Liver (tissue), 9 donors: ENCODE measurements around the gene ODC1. TPM values are rescaled to one million over a fixed set of nuclear protein-coding genes. Genes with fewer than 3 reads are reported as not detected.

Source experiments
- DNase-seq: peaks from one replicate; pipeline ENCODE4 v3.0.0-alpha.2; 2017; ENCODE audit warnings: low spot score
- H3K27ac ChIP-seq, 2 donors: one replicate each; pipeline ENCODE4 v1.7.0; 2013; ENCODE audit warnings: inconsistent platforms in 2 of 2, low read length in 2 of 2, control low read depth in 1 of 2, low read depth in 1 of 2, mild to moderate bottlenecking in 1 of 2
- H3K27me3 ChIP-seq, 4 donors: one replicate each; pipeline versions ENCODE4 v1.6.1 to v1.7.0; 2013; ENCODE audit warnings: low read length in 3 of 4, inconsistent platforms in 1 of 4, mild to moderate bottlenecking in 1 of 4, moderate library complexity in 1 of 4; ENCODE audit not compliant: control insufficient read depth in 4 of 4, insufficient read depth in 4 of 4
- H3K36me3 ChIP-seq, 4 donors: one replicate each; pipeline versions ENCODE4 v1.6.1 to v1.7.0; 2013; ENCODE audit warnings: low read length in 3 of 4, mild to moderate bottlenecking in 3 of 4, low read depth in 1 of 4, moderate library complexity in 1 of 4; ENCODE audit not compliant: control insufficient read depth in 4 of 4, insufficient read depth in 3 of 4
- H3K4me1 ChIP-seq, 4 donors: one replicate each; pipeline versions ENCODE4 v1.6.1 to v1.7.0; 2013; ENCODE audit warnings: low read length in 3 of 4, mild to moderate bottlenecking in 3 of 4, moderate library complexity in 1 of 4; ENCODE audit not compliant: control insufficient read depth in 4 of 4, insufficient read depth in 4 of 4
- H3K4me3 ChIP-seq, 3 donors: one replicate each; pipeline versions ENCODE4 v1.6.1 to v1.7.0; 2013; ENCODE audit warnings: low read length in 3 of 3, control low read depth in 1 of 3, low read depth in 1 of 3, mild to moderate bottlenecking in 1 of 3
- H3K9ac ChIP-seq, 2 donors: one replicate each; pipeline ENCODE4 v1.7.0; 2013; ENCODE audit warnings: low read length in 2 of 2, mild to moderate bottlenecking in 2 of 2, moderate library complexity in 2 of 2, control low read depth in 1 of 2, low read depth in 1 of 2
- H3K9me3 ChIP-seq, 4 donors: one replicate each; pipeline versions ENCODE4 v1.6.1 to v1.7.0; 2013; ENCODE audit warnings: low read length in 3 of 4; ENCODE audit not compliant: control insufficient read depth in 4 of 4
- EGR1 ChIP-seq, 2 donors: IDR thresholded peaks; 2 replicates each; pipeline ENCODE4 v1.6.1; 2016 to 2018; ENCODE audit warnings: antibody characterized with exemption in 2 of 2, low read depth in 2 of 2
- GABPA ChIP-seq, 2 donors: IDR thresholded peaks in 1 of 2; conservative IDR thresholded peaks in 1 of 2; 2 replicates each; pipeline ENCODE4 v1.6.1; 2016; ENCODE audit warnings: antibody characterized with exemption in 2 of 2, mild to moderate bottlenecking in 1 of 2, moderate library complexity in 1 of 2
- HNF4G ChIP-seq: IDR thresholded peaks from 2 replicates; pipeline ENCODE4 v1.6.1; 2016; ENCODE audit warnings: antibody characterized with exemption
- JUND ChIP-seq, 2 donors: IDR thresholded peaks; 2 replicates each; pipeline ENCODE4 v1.6.1; 2016; ENCODE audit warnings: antibody characterized with exemption in 2 of 2
- RAD21 ChIP-seq, 2 donors: IDR thresholded peaks; 2 replicates each; pipeline ENCODE4 v1.6.1; 2016; ENCODE audit warnings: antibody characterized with exemption in 2 of 2, mild to moderate bottlenecking in 2 of 2
- RXRA ChIP-seq, 2 donors: IDR thresholded peaks; 2 replicates each; pipeline ENCODE4 v1.6.1; 2017 to 2018; ENCODE audit warnings: antibody characterized with exemption in 2 of 2, mild to moderate bottlenecking in 1 of 2
- TAF1 ChIP-seq: conservative IDR thresholded peaks from 2 replicates; pipeline ENCODE4 v1.6.1; 2016; ENCODE audit warnings: antibody characterized with exemption, mild to moderate bottlenecking
- YY1 ChIP-seq: IDR thresholded peaks from 2 replicates; pipeline ENCODE4 v1.6.1; 2016; ENCODE audit warnings: antibody characterized with exemption, mild to moderate bottlenecking
- WGBS: extraction: QIAGEN DNeasy Blood & Tissue Kit; methylation state at CpG from one replicate; pipeline ENCODE4 v1.1.7; 2013; 5-methylcytosine and 5-hydroxymethylcytosine counted together
- polyA plus RNA-seq, 2 donors: library from polyadenylated mRNA; stranded (reverse) in 1 of 2; unstranded in 1 of 2; fragments of 200-250 nt in 1 of 2; fragments of >200 nt in 1 of 2; fragmentation: Nextera tagmentation in 1 of 2; extraction: Ambion mirVana in 1 of 2; gene quantifications; one replicate each; pipeline versions ENCODE4 v1.2.1 to v1.2.3, GENCODE V29; 2013 to 2015
- total RNA-seq, 2 donors: library from RNA; depleted of rRNA; stranded (reverse); fragments of >200 nt; gene quantifications; one replicate each; pipeline ENCODE4 v1.2.3, GENCODE V29; 2014
- TF ChIP-seq, protein P1 (sequence below): IDR thresholded peaks from 2 replicates; pipeline ENCODE4 v1.6.1; 2016; ENCODE audit warnings: antibody characterized with exemption, mild to moderate bottlenecking
- TF ChIP-seq, protein P2 (sequence below): IDR thresholded peaks from 2 replicates; pipeline ENCODE4 v1.6.1; 2016; ENCODE audit warnings: antibody characterized with exemption
- donor health status: healthy.
- donor health status: healthy.
- donor health status: healthy.
- donor health status: healthy.
- donor health status: healthy.

ODC1 gene
- total and polyA plus RNA-seq, 4 donors = 8.3 to 75.8 (median 48.1) TPM

DNA sequence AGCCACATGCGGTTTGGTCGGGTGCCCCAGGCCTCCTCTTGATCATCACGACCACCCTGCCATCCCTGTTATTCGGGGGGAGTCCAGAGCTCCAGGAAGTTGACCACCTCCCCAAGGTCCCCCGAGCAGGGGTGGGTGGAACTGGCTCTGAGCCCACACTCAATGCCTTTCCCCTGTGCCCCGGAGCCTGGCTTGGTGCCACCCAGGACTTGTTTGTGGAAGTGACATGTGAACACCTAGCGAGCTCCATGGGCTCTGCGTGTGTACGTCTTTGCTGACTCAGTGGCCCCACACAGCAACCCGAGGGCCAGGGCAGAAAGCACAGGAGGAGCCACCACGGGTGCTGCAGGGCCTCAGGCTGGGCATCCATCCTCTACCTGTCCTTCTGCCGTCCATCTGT is 32.5 kb downstream of the ODC1 start:
- H3K9ac ChIP-seq = no peak overlapping the region
- TF ChIP-seq GABPA (IDR thresholded peaks at IDR 0.05 in 1 of 2, conservative IDR thresholded peaks at IDR 0.05 in 1 of 2) (no peak), EGR1 (IDR thresholded peaks at IDR 0.05; ENCODE audit: low read depth in 2 of 2) (no peak), YY1 (no peak)
- TF ChIP-seq, protein P1, sequence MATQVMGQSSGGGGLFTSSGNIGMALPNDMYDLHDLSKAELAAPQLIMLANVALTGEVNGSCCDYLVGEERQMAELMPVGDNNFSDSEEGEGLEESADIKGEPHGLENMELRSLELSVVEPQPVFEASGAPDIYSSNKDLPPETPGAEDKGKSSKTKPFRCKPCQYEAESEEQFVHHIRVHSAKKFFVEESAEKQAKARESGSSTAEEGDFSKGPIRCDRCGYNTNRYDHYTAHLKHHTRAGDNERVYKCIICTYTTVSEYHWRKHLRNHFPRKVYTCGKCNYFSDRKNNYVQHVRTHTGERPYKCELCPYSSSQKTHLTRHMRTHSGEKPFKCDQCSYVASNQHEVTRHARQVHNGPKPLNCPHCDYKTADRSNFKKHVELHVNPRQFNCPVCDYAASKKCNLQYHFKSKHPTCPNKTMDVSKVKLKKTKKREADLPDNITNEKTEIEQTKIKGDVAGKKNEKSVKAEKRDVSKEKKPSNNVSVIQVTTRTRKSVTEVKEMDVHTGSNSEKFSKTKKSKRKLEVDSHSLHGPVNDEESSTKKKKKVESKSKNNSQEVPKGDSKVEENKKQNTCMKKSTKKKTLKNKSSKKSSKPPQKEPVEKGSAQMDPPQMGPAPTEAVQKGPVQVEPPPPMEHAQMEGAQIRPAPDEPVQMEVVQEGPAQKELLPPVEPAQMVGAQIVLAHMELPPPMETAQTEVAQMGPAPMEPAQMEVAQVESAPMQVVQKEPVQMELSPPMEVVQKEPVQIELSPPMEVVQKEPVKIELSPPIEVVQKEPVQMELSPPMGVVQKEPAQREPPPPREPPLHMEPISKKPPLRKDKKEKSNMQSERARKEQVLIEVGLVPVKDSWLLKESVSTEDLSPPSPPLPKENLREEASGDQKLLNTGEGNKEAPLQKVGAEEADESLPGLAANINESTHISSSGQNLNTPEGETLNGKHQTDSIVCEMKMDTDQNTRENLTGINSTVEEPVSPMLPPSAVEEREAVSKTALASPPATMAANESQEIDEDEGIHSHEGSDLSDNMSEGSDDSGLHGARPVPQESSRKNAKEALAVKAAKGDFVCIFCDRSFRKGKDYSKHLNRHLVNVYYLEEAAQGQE = no peak
- DNase-seq = no peak
- H3K27ac ChIP-seq = peak overlapping the region in 1 of 2 donors; percentile 13
- no peaks in the 10 kb centered on the region for H3K9me3 ChIP-seq
- WGBS = 86% methylated on average over 12 of the region's 12 CpGs
- peaks cover 0 to 14% (median 3%) of the 10 kb centered on the region in 4 donors for H3K36me3 ChIP-seq
- no peak overlapping the region for H3K4me3 ChIP-seq
- H3K27me3 ChIP-seq = no peaks in the 10 kb centered on the region
- H3K4me1 ChIP-seq = peaks cover 0 to 15% (median 10%) of the 10 kb centered on the region in 4 donors

DNA sequence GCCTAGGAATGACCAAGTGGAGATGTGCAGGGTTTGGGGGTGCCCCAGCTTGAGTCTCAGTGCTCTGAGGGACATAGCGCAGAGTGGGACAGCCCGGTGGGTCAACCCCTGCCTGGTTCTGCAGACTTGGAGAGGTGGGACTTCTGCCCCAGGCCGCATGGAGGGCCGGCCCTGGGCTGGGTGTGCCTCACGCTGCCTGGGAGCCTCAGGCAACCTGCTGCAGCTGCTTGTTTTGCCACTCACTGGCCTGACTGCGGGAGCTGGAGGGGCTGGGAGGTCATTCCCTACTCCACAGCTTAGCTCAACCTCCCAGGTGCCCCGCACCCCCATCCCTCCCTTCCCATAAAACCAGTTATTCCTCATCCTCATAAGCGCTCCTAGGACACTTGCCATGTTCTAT is 33.1 kb downstream of the ODC1 start:
- TF ChIP-seq JUND (IDR thresholded peaks at IDR 0.05) (no peak), YY1 (no peak), TAF1 (no peak), RXRA (IDR thresholded peaks at IDR 0.05) (no peak)
- no peak overlapping the region for H3K4me3 ChIP-seq
- H3K36me3 ChIP-seq = peaks cover 0 to 9% (median under 1%) of the 10 kb centered on the region in 4 donors
- 89% methylated on average over 8 of the region's 8 CpGs for WGBS
- H3K9ac ChIP-seq = no peak overlapping the region
- peaks cover 0 to 15% (median 10%) of the 10 kb centered on the region in 4 donors for H3K4me1 ChIP-seq
- H3K9me3 ChIP-seq = no peaks in the 10 kb centered on the region
- no peaks in the 10 kb centered on the region for H3K27me3 ChIP-seq
- no peak for DNase-seq
- no peak overlapping the region for H3K27ac ChIP-seq

DNA sequence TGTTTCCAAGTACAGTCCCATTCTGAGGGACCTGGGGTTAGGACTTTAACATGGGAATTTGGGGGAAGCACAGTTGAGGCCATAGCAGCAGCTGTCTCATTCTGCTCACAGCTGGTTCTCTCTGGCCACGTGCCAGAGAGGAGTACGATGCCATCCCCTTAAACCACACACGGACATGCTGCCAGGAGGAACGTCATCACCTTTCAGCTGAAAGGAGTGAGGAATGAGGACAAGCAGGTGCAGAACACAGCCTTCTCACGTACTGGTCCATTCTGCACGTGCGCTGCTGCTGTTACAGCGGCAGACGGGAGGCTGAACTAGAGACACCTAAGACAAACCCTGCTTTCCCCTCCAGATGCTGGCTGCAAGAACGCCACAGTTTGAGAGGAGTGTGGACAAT is 33.5 kb downstream of the ODC1 start:
- TF ChIP-seq HNF4G (no peak), RAD21 (IDR thresholded peaks at IDR 0.05) (no peak)
- TF ChIP-seq, protein P2, sequence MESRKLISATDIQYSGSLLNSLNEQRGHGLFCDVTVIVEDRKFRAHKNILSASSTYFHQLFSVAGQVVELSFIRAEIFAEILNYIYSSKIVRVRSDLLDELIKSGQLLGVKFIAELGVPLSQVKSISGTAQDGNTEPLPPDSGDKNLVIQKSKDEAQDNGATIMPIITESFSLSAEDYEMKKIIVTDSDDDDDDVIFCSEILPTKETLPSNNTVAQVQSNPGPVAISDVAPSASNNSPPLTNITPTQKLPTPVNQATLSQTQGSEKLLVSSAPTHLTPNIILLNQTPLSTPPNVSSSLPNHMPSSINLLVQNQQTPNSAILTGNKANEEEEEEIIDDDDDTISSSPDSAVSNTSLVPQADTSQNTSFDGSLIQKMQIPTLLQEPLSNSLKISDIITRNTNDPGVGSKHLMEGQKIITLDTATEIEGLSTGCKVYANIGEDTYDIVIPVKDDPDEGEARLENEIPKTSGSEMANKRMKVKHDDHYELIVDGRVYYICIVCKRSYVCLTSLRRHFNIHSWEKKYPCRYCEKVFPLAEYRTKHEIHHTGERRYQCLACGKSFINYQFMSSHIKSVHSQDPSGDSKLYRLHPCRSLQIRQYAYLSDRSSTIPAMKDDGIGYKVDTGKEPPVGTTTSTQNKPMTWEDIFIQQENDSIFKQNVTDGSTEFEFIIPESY = no peak

More for the DNA sequence above, 33.5 kb downstream of the ODC1 start:
- Histone ChIP-seq H3K27ac (no peak overlapping the region), H3K36me3 (peaks cover 0 to 5% (median under 1%) of the 10 kb centered on the region in 4 donors), H3K9ac (no peak overlapping the region), H3K4me1 (peaks cover 0 to 15% (median 10%) of the 10 kb centered on the region in 4 donors), H3K27me3 (no peaks in the 10 kb centered on the region), H3K4me3 (no peak overlapping the region), H3K9me3 (no peaks in the 10 kb centered on the region)
- DNase-seq = no peak
- 80% methylated on average over 10 of the region's 10 CpGs for WGBS
